Ectodermal cell (in vitro differentiated cells): ENCODE measurements around the gene TRMT11.

ENCODE experiments used
- H3K27ac ChIP-seq: 2 replicates; pipeline ENCODE4 v1.7.0; 2013; ENCODE audit warnings: mild to moderate bottlenecking, low read depth, low read length; ENCODE audit not compliant: insufficient read depth, poor library complexity, severe bottlenecking
- H3K27me3 ChIP-seq: 2 replicates; pipeline ENCODE4 v1.7.0; 2013; ENCODE audit warnings: mild to moderate bottlenecking, low read length; ENCODE audit not compliant: insufficient read depth, control insufficient read depth, poor library complexity, severe bottlenecking
- H3K36me3 ChIP-seq: one replicate; pipeline ENCODE4 v1.7.0; 2013; ENCODE audit warnings: low read length; ENCODE audit not compliant: control insufficient read depth, insufficient read depth
- H3K4me1 ChIP-seq: one replicate; pipeline ENCODE4 v1.7.0; 2013; ENCODE audit warnings: low read length; ENCODE audit not compliant: control insufficient read depth, insufficient read depth
- H3K4me3 ChIP-seq: 2 replicates; pipeline ENCODE4 v1.7.0; 2013; ENCODE audit warnings: low read depth, low read length, control low read depth; ENCODE audit not compliant: insufficient read depth
- H3K9me3 ChIP-seq: 2 replicates; pipeline ENCODE4 v1.7.0; 2013; ENCODE audit warnings: mild to moderate bottlenecking, low read length, moderate library complexity; ENCODE audit not compliant: control insufficient read depth
- WGBS, 2 experiments: methylation state at CpG; one replicate each; pipeline ENCODE4 v1.1.7; 2013; ENCODE audit warnings: missing lambda C conversion rate in 2 of 2; 5-methylcytosine and 5-hydroxymethylcytosine counted together

Gene TRMT11

GRCh38 chr6:125989631-125990030 lies 3.3 kb downstream of the TRMT11 start:
- 86 to 87% methylated on average over 3 of the region's 3 CpGs for WGBS, 2 experiments
- Histone ChIP-seq H3K4me1 (peaks cover 16% of the 10 kb centered on the region), H3K27me3 (no peaks in the 10 kb centered on the region)

GRCh38 chr6:125991653-125992052 lies 5.3 kb downstream of the TRMT11 start:
- Histone ChIP-seq H3K4me1 (peaks cover 16% of the 10 kb centered on the region), H3K9me3 (no peaks in the 10 kb centered on the region), H3K27ac (no peak overlapping the region), H3K27me3 (no peaks in the 10 kb centered on the region), H3K4me3 (no peak overlapping the region), H3K36me3 (no peaks in the 10 kb centered on the region)
- no CpG with 5 or more reads among the region's 1 CpG for WGBS, 2 experiments

More at GRCh38 chr6:125989631-125990030, 3.3 kb downstream of the TRMT11 start:
- H3K27ac ChIP-seq = no peak overlapping the region
- H3K36me3 ChIP-seq = no peaks in the 10 kb centered on the region
- H3K4me3 ChIP-seq = no peak overlapping the region
- H3K9me3 ChIP-seq = no peaks in the 10 kb centered on the region

DNA sequence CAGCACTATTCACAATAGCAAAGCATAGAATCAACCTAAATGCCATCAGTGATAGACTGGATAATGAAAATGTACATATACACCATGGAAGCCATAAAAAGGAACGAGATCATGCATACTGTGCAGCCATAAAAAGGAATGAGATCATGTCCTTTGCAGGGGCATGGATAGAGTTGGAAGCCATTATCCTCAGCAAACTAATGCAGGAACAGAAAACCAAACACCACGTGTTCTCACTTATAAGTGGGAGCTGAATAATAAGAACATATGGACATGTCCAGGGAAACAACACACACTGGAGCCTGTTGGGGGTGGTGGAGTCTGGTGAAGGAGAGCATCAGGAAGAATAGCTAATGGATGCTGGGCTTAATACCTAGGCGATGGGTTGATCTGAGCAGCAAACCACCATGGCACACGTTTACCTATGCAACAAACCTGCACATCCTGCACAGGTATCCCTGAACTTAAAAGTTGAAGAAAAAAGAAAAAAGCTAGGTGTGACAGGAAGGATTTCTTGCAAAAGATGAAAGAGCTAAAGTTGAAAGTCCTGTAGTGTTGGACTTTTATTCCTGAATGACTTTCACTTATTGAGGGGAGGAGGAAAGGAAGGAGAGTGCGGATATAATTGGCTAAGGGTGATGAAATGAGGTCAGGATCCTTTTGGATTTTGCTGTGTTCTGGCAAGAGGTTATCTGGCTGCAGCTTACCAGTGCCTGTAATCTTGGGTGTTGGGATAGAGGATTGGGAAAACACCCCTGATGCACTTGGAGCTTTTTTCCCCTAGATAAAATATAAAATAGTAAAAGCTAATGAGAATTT lies 8.5 kb downstream of the TRMT11 start:
- Histone ChIP-seq H3K4me3 (no peak overlapping the region), H3K36me3 (peaks cover 11% of the 10 kb centered on the region), H3K27ac (no peak overlapping the region), H3K4me1 (no peaks in the 10 kb centered on the region), H3K27me3 (no peaks in the 10 kb centered on the region), H3K9me3 (no peaks in the 10 kb centered on the region)
- WGBS, 2 experiments = 92 to 94% methylated on average over 5 of the region's 5 CpGs

DNA sequence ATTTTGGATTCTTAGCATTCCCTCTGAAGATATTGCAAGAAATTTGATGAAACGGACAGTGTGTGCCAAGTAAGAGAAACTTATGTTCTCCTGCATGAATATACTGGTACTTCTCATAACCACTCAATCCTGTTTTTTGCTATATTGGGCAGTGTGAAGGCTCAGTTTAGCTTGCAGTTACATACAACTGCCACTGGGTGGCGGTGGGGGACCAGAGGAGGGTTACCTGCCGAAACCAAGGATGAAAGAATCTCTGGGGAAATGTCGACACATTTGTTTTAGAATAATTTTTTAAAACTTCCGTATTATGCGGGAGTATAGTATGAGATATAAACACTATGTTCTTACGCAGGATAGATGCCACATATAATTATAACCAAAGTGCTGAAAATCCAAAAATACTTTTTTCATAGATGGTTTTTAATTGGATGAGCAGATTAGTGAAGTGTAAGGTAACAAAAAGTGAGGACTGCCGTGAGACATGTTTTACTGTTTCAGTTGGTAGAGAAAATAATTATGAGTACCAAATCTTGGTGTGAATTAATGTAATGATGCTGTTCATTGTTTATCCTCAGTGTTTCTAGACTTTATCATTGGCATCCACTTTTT lies 9.7 kb downstream of the TRMT11 start:
- no peaks in the 10 kb centered on the region for H3K27me3 ChIP-seq
- 36 to 46% methylated on average over 3 to 8 of the region's 8 CpGs for WGBS, 2 experiments
- H3K27ac ChIP-seq = no peak overlapping the region
- H3K9me3 ChIP-seq = no peaks in the 10 kb centered on the region
- peaks cover 18% of the 10 kb centered on the region for H3K36me3 ChIP-seq
- H3K4me1 ChIP-seq = no peaks in the 10 kb centered on the region
- no peak overlapping the region for H3K4me3 ChIP-seq

- no peaks in the 10 kb centered on the region for H3K9me3 ChIP-seq
- 95 to 97% methylated on average over 5 to 6 of the region's 8 CpGs for whole genome bisulfite sequencing, 2 experiments
- peaks cover 22% of the 10 kb centered on the region for H3K36me3 ChIP-seq
- H3K4me3 ChIP-seq = no peak overlapping the region
- H3K27me3 ChIP-seq = no peaks in the 10 kb centered on the region
- no peak overlapping the region for H3K27ac ChIP-seq
- H3K4me1 ChIP-seq = no peaks in the 10 kb centered on the region
Measured at GRCh38 chr6:126002755-126003679, 16.7 kb downstream of the TRMT11 start.

DNA sequence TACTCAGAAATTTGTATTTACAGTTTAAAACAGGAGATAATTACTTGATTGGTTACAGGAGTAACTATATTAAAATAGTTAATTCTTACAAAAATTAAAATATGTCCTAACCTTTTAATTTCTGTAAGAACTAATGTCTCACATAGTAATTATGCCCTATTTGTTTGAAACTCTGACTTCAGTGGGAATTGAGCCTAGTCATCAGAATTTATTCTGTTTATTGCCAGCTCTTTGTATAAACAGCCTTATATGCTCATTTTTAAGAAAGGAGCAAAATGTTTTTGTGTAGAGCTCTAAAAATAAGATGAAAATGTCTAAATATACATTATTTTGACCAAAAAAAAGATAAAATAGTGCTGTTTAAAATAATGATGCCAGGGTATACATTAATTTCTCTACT lies 21.5 kb downstream of the TRMT11 start:
- no peaks in the 10 kb centered on the region for H3K4me1 ChIP-seq
- no peaks in the 10 kb centered on the region for H3K9me3 ChIP-seq
- H3K36me3 ChIP-seq = peaks cover 14% of the 10 kb centered on the region
- no peak overlapping the region for H3K4me3 ChIP-seq
- H3K27me3 ChIP-seq = no peaks in the 10 kb centered on the region
- H3K27ac ChIP-seq = no peak overlapping the region

GRCh38 chr6:126010040-126010439 lies 23.7 kb downstream of the TRMT11 start:
- Histone ChIP-seq H3K4me1 (no peaks in the 10 kb centered on the region), H3K4me3 (no peak overlapping the region), H3K36me3 (peaks cover 22% of the 10 kb centered on the region), H3K9me3 (no peaks in the 10 kb centered on the region), H3K27ac (no peak overlapping the region), H3K27me3 (no peaks in the 10 kb centered on the region)
- 96 to 98% methylated on average over 1 to 4 of the region's 4 CpGs for WGBS, 2 experiments

DNA sequence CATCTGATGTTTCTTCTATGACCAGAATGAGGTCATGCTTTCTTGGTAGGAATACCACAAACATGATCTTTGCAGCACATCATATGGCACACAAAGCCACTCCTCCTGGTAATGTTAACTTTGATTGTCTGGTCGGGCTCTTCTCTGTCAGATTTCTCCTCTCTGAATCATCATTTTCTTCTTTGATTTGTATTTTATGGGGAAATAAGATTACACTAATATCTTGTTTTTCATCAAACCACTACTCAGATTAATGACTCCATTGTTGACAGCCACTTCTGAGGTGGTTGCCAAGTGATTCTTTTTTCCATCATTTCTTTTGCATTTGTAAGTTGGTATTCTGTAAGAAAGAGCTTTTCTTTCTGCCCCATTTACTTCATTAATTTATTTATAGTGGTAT lies 29.5 kb downstream of the TRMT11 start:
- no peaks in the 10 kb centered on the region for H3K9me3 ChIP-seq
- 100% methylated on average over 1 of the region's 1 CpG; no CpG with 5 or more reads in 1 of the 2 experiments for WGBS, 2 experiments
- H3K36me3 ChIP-seq = peaks cover 31% of the 10 kb centered on the region
- H3K4me1 ChIP-seq = no peaks in the 10 kb centered on the region
- no peak overlapping the region for H3K27ac ChIP-seq
- H3K4me3 ChIP-seq = no peak overlapping the region
- H3K27me3 ChIP-seq = no peaks in the 10 kb centered on the region

- Histone ChIP-seq H3K36me3 (peaks cover 36% of the 10 kb centered on the region), H3K27ac (no peak overlapping the region), H3K4me1 (no peaks in the 10 kb centered on the region), H3K4me3 (no peak overlapping the region), H3K9me3 (no peaks in the 10 kb centered on the region), H3K27me3 (no peaks in the 10 kb centered on the region)
- WGBS, 2 experiments = 100% methylated on average over 1 of the region's 2 CpGs; no CpG with 5 or more reads in 1 of the 2 experiments
Measured at GRCh38 chr6:126016591-126016990, 30.3 kb downstream of the TRMT11 start.

DNA sequence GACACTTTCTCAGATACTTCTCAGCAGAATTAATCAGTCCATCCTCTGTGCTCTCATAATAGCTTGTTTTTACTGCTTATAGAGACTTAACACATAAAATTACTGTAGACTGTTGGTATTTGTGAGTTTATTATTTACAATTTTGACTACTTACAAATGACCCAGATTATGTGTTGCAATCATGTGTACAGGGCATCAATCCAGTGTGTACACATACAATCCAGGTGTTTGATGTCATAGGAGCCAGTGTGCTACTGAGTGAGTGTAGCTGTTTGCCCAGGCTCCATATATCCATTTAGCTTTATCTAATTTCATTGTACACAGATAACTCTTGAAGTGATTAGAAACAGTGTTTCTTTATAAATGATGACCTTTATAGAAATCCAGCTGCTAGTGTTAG lies 31.3 kb downstream of the TRMT11 start:
- H3K27ac ChIP-seq = no peak overlapping the region
- H3K4me1 ChIP-seq = no peaks in the 10 kb centered on the region
- peaks cover 34% of the 10 kb centered on the region for H3K36me3 ChIP-seq
- H3K27me3 ChIP-seq = no peaks in the 10 kb centered on the region
- no peaks in the 10 kb centered on the region for H3K9me3 ChIP-seq
- no peak overlapping the region for H3K4me3 ChIP-seq
